ENCODE data around the gene BLNK.

The BLNK gene

DNA sequence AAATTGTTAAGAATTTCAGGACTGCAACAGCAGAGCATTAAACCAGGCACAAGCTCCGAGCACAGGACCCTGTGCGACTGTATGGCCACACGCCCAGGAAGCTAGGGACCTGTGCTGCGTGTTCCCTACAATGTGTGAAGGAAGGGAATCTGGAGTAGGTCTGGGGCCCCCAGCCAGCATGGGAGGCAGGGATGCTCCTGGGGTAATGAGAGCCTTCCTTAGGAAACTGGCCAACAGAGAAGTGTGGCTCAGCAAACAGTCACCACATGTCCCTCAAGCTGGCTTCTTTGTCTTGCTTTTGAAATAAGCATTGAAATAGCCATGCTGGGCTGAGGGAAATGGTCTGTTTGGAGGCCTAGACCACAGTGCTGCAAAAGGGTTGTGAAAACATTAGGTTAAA lies 8.2 kb downstream of the BLNK start:
- no peak overlapping the region for H3K4me3 ChIP-seq (ENCODE audit: low read length)
- TF ChIP-seq, protein P1, sequence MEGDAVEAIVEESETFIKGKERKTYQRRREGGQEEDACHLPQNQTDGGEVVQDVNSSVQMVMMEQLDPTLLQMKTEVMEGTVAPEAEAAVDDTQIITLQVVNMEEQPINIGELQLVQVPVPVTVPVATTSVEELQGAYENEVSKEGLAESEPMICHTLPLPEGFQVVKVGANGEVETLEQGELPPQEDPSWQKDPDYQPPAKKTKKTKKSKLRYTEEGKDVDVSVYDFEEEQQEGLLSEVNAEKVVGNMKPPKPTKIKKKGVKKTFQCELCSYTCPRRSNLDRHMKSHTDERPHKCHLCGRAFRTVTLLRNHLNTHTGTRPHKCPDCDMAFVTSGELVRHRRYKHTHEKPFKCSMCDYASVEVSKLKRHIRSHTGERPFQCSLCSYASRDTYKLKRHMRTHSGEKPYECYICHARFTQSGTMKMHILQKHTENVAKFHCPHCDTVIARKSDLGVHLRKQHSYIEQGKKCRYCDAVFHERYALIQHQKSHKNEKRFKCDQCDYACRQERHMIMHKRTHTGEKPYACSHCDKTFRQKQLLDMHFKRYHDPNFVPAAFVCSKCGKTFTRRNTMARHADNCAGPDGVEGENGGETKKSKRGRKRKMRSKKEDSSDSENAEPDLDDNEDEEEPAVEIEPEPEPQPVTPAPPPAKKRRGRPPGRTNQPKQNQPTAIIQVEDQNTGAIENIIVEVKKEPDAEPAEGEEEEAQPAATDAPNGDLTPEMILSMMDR (conservative IDR thresholded peaks at IDR 0.05; ENCODE audit: low read depth, low read length) = no peak
- DNase-seq (ENCODE audit: low read depth) = no peak

DNA sequence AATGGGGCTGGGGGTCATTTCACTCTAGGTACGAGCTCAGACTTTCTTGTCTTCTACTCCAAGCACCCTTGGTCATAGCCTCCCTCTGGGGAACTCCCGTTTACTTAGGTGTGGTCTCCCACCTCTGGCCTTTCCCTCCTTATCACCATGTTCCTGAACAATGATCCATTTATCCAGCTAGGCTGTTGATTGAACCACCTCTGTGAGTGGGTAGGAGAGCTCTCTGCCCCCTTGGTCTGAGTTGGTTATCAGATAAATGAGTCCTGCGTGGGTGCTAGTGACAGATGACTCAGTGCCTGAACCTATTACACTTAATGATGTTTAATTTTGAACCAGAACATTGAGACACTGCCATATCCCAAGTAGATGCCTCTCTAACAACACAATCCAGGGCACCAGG lies 9.4 kb downstream of the BLNK start:
- no peak overlapping the region for H3K4me3 ChIP-seq (ENCODE audit: low read length)
- TF ChIP-seq, protein P1 (conservative IDR thresholded peaks at IDR 0.05; ENCODE audit: low read depth, low read length) = no peak
- no peak for DNase-seq (ENCODE audit: low read depth)

DNA sequence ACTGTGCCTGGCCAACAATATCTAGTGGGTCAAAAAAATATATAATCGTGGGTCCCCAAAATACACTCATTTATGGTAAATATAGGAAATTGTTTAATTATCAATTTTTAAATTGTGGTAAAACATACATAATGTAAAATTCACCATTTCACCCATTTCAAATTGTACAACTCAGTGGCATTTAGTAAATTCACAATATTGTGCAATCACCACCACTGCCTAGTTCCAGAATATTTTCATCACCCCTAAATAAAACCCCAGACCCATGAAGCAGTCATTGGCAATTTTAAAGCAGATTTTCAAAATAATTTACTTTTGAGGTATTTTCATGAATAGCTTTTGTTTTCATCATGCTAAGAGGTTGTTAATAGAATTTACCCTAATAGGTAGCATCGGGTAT lies 10.2 kb downstream of the BLNK start:
- DNase-seq (ENCODE audit: low read depth) = no peak
- TF ChIP-seq, protein P1 (conservative IDR thresholded peaks at IDR 0.05; ENCODE audit: low read depth, low read length) = no peak
- H3K4me3 ChIP-seq (ENCODE audit: low read length) = no peak overlapping the region

DNA sequence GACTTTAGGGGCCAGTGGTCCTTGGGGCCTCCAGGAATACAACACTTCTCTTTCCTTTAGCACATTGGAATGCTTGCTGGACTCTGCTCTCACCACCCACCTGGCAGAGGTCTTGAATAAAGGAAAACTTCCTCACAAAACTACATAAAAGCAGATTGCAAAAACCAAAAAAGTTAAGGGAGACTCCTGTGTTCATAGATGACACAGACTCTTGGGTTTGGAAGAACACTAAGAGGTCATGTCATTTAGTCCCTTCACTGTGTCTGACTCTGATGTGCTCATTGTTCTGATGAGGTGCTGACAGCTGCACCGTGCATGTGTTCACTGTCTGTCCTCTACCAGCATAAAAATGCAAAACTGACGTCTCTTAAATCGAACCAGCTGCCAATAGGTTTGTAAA lies 11.4 kb downstream of the BLNK start:
- no peak overlapping the region for H3K4me3 ChIP-seq (ENCODE audit: low read length)
- TF ChIP-seq, protein P1 (conservative IDR thresholded peaks at IDR 0.05; ENCODE audit: low read depth, low read length) = no peak
- DNase-seq (ENCODE audit: low read depth) = no peak

DNA sequence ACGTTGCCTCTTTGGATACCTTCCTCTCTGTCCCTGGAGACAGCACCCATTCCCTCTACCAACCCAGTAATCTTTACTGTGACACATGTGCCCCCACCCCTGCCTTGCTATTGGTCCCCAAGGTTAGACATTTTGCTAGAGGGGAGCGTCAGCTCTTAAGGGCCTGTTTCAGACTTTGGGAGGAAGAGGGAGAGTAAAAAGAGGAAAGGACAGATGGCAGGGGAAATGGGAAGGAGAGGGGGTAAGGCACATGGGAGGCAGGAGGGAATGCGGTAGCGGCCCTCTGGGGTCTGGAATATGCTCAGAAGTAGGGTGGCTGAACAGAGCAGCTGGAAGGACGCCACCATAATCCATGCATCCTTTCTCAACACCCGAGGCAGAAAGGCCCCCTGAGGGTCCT lies 12.2 kb downstream of the BLNK start:
- DNase-seq (ENCODE audit: low read depth) = no peak
- no peak overlapping the region for H3K4me3 ChIP-seq (ENCODE audit: low read length)
- TF ChIP-seq, protein P1 (conservative IDR thresholded peaks at IDR 0.05; ENCODE audit: low read depth, low read length) = no peak

DNA sequence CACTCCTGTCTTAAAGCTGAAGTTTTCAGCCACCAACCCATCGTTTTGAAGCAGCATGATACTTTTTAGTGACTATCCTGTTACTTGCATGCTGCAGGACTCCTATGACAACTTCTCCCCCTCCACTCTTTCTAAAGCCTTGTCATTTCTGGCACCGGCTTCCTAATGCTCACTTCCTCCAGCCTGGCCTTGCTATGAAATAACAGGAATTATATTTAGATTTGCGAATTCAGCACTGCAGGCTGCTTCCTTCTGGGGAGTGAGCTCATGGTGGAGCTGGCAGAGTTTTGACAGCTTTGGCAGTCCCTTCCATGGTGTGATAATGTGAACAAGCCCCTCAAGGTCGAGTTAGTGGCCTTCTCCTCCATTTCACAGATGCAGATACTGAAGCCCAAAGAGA lies 13.4 kb downstream of the BLNK start:
- TF ChIP-seq, protein P1 (conservative IDR thresholded peaks at IDR 0.05; ENCODE audit: low read depth, low read length) = no peak
- no peak for DNase-seq (ENCODE audit: low read depth)
- H3K4me3 ChIP-seq (ENCODE audit: low read length) = no peak overlapping the region

DNA sequence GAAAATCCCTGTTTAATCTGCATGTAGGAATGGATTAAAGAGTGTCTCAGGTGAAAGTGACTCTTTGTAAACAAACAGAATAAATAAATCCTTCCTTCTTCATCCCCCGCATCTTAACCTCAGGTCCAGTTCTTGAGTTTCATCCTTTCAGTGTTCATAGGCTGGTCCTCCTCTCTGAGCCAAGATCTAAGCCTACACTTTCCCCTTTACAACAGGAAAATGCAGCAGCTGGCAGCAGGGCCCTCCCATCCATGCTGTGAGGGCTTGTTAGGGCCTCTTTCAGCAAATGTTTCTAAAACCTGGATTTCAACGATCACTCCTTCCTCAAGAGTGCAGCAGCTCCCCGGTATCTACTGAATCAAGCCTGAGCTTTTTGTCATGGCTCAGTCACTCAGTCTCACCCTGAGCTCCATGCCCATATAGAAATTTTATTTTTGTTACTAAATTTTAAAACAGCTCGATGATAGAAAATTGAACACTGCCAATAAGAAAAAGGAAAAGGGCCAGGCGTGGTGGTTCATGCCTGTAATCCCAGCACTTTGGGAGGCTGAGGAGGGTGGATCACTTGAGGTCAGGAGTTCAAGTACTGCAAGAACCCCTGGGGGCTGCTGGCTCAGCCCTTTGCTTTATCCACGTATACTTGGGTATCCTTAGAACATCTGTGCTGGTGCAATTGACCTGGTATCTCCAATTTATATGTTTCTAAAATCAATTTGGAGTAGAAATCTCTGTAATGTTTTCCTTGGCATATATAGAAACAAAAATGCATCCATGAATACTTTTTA lies 15.6 kb downstream of the BLNK start:
- DNase-seq (ENCODE audit: low read depth) = no peak
- no peak overlapping the region for H3K4me3 ChIP-seq (ENCODE audit: low read length)
- TF ChIP-seq, protein P1 (conservative IDR thresholded peaks at IDR 0.05; ENCODE audit: low read depth, low read length) = no peak

All from retinal pigment epithelial cell (primary cell).